Astrocyte (in vitro differentiated cells and primary cell): ENCODE data around the gene CDC42EP3. TPM values are rescaled to one million over a fixed set of nuclear protein-coding genes. Genes with fewer than 3 reads are reported as not detected.

ENCODE experiments used
- DNase-seq: peaks from one replicate; pipeline ENCODE4 v3.0.0-alpha.2; 2010; ENCODE audit warnings: low read depth
- FAIRE-seq: peaks from 2 replicates; lab custom pipeline; 2011; peaks lifted over from hg19 to GRCh38; lab: Jason Lieb, UNC
- H2AFZ ChIP-seq: 2 replicates; pipeline ENCODE4 v1.6.0; 2012; ENCODE audit warnings: low read depth, low read length, inconsistent platforms
- H3K27ac ChIP-seq: 2 replicates; pipeline ENCODE4 v1.5.1; 2011; ENCODE audit warnings: low read depth, low read length, inconsistent platforms
- H3K27me3 ChIP-seq: 2 replicates; pipeline ENCODE4 v1.6.0; 2011; ENCODE audit warnings: low read length, inconsistent platforms; ENCODE audit not compliant: insufficient read depth
- H3K36me3 ChIP-seq: 2 replicates; pipeline ENCODE4 v1.5.1; 2011; ENCODE audit warnings: low read length, inconsistent platforms; ENCODE audit not compliant: insufficient read depth
- H3K4me1 ChIP-seq: 2 replicates; pipeline ENCODE4 v1.5.1; 2011; ENCODE audit warnings: low read length, inconsistent platforms; ENCODE audit not compliant: insufficient read depth
- H3K4me2 ChIP-seq: 2 replicates; pipeline ENCODE4 v1.6.0; 2012; ENCODE audit warnings: low read length, inconsistent platforms
- H3K4me3 ChIP-seq: 2 replicates; pipeline ENCODE4 v1.5.1; 2011; ENCODE audit warnings: low read depth, mild to moderate bottlenecking, low read length, inconsistent platforms; ENCODE audit not compliant: insufficient read depth
- H3K79me2 ChIP-seq: 2 replicates; pipeline ENCODE4 v1.6.0; 2012; ENCODE audit warnings: mild to moderate bottlenecking, low read length, inconsistent platforms; ENCODE audit not compliant: insufficient read depth
- H3K9ac ChIP-seq: 2 replicates; pipeline ENCODE4 v1.6.0; 2012; ENCODE audit warnings: mild to moderate bottlenecking, low read length, inconsistent platforms
- H3K9me3 ChIP-seq: 2 replicates; pipeline ENCODE4 v1.5.1; 2012; ENCODE audit warnings: low read depth, mild to moderate bottlenecking, low read length, inconsistent platforms; ENCODE audit not compliant: insufficient read depth
- H4K20me1 ChIP-seq: 2 replicates; pipeline ENCODE4 v1.6.0; 2012; ENCODE audit warnings: low read length, inconsistent platforms; ENCODE audit not compliant: insufficient read depth
- H3K27ac Mint-ChIP-seq: one replicate; pipeline ENCODE4 v1.8.0; 2021; ENCODE audit warnings: mild to moderate bottlenecking, mixed read lengths; ENCODE audit not compliant: unreplicated experiment
- H3K27me3 Mint-ChIP-seq: one replicate; pipeline ENCODE4 v1.8.0; 2021; ENCODE audit warnings: low read depth, mixed read lengths; ENCODE audit not compliant: unreplicated experiment
- H3K36me3 Mint-ChIP-seq: one replicate; pipeline ENCODE4 v1.8.0; 2021; ENCODE audit warnings: low read depth, mixed read lengths; ENCODE audit not compliant: unreplicated experiment
- H3K4me1 Mint-ChIP-seq: one replicate; pipeline ENCODE4 v1.8.0; 2021; ENCODE audit warnings: low read depth, mixed read lengths; ENCODE audit not compliant: unreplicated experiment
- H3K4me3 Mint-ChIP-seq: one replicate; pipeline ENCODE4 v1.8.0; 2021; ENCODE audit warnings: mild to moderate bottlenecking, moderate library complexity, mixed read lengths; ENCODE audit not compliant: unreplicated experiment
- H3K9me3 Mint-ChIP-seq: one replicate; pipeline ENCODE4 v1.8.0; 2021; ENCODE audit warnings: mild to moderate bottlenecking, mixed read lengths; ENCODE audit not compliant: unreplicated experiment
- EZH2 ChIP-seq: IDR thresholded peaks from 2 replicates; pipeline ENCODE4 v1.6.1; 2012; ENCODE audit warnings: mild to moderate bottlenecking, low read length, inconsistent platforms; ENCODE audit not compliant: insufficient read depth
- total RNA-seq: library from RNA; stranded (reverse); gene quantifications from 2 replicates; pipeline ENCODE4 v1.2.1, GENCODE V29; 2021
- TF ChIP-seq, protein P1 (sequence below): IDR thresholded peaks from 2 replicates; pipeline ENCODE4 v1.5.1; 2011; ENCODE audit warnings: low read depth, mild to moderate bottlenecking, inconsistent platforms, low read length, moderate library complexity; ENCODE audit not compliant: insufficient read depth

Gene CDC42EP3
- total RNA-seq, 1 donor from 2014 or later, result 94.3 TPM

DNA sequence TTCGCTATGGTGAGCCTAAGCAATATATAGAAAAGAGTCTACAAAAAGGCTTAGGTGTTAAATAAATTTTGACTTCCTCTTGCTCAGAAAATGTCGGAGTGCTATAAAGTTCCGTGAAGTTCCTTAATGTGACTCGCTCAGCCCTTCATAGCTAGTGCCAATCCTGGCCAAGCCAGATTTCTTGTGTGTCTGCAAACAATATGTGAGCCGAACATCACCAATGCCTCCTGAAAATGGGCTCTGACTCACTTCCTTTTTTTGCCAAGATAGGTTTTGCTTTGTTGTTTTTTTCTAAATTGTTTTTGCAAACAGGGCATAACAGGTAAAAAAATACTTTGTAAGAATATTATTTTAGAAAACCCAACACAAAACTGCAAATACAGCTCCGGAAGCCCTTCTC, 26.1 kb downstream of the CDC42EP3 start:
- peaks cover 51% of the 10 kb centered on the region for H3K4me1 ChIP-seq

DNA sequence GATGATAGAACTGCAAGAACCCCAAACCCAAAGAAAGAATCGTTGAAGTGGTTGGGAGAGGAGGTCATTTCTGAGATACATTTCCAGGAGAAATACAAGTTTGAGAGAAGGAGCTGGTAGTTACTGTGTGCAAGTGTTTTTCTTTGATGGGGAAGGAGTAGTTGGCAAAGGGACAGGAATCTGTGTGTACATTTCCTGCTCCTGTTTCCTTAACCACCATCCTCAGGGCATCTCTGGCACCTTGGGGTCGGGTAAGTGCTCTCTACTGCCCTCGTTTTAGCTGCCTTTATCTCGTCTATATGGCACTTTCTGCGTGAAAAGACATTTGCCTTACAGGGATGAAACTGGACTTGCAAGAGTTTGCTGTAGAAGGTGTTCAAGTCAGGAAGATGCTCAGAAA, 27.3 kb downstream of the CDC42EP3 start:
- no peak for FAIRE-seq
- Histone ChIP-seq H4K20me1 (peaks cover 53% of the 10 kb centered on the region), H3K4me1 (peaks cover 51% of the 10 kb centered on the region), H3K79me2 (peaks cover 79% of the 10 kb centered on the region), H3K4me3 (no peak overlapping the region), H3K4me2 (no peak overlapping the region), H3K36me3 (peaks cover 58% of the 10 kb centered on the region), H2AFZ (no peak overlapping the region), H3K27me3 (no peaks in the 10 kb centered on the region), H3K27ac (no peak overlapping the region), H3K9ac (no peak overlapping the region), H3K9me3 (no peaks in the 10 kb centered on the region)
- Mint-ChIP-seq H3K36me3 (peaks cover 51% of the 10 kb centered on the region), H3K27me3 (no peaks in the 10 kb centered on the region), H3K4me1 (peaks cover 31% of the 10 kb centered on the region), H3K4me3 (no peak overlapping the region), H3K9me3 (peaks cover 2% of the 10 kb centered on the region), H3K27ac (no peak overlapping the region)
- no peak for TF ChIP-seq EZH2
- TF ChIP-seq, protein P1, sequence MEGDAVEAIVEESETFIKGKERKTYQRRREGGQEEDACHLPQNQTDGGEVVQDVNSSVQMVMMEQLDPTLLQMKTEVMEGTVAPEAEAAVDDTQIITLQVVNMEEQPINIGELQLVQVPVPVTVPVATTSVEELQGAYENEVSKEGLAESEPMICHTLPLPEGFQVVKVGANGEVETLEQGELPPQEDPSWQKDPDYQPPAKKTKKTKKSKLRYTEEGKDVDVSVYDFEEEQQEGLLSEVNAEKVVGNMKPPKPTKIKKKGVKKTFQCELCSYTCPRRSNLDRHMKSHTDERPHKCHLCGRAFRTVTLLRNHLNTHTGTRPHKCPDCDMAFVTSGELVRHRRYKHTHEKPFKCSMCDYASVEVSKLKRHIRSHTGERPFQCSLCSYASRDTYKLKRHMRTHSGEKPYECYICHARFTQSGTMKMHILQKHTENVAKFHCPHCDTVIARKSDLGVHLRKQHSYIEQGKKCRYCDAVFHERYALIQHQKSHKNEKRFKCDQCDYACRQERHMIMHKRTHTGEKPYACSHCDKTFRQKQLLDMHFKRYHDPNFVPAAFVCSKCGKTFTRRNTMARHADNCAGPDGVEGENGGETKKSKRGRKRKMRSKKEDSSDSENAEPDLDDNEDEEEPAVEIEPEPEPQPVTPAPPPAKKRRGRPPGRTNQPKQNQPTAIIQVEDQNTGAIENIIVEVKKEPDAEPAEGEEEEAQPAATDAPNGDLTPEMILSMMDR, result no peak
- no peak for DNase-seq

More for the DNA sequence above, 26.1 kb downstream of the CDC42EP3 start:
- peaks cover 2% of the 10 kb centered on the region for H3K9me3 Mint-ChIP-seq
- no peaks in the 10 kb centered on the region for H3K27me3 Mint-ChIP-seq
- TF ChIP-seq EZH2, result no peak
- TF ChIP-seq, protein P1, result no peak
- Histone ChIP-seq H3K9me3 (no peaks in the 10 kb centered on the region), H3K27ac (peak overlapping the region; percentile 1), H3K27me3 (no peaks in the 10 kb centered on the region), H3K79me2 (peaks cover 91% of the 10 kb centered on the region), H4K20me1 (peaks cover 65% of the 10 kb centered on the region), H2AFZ (no peak overlapping the region), H3K4me3 (no peak overlapping the region), H3K36me3 (peaks cover 62% of the 10 kb centered on the region), H3K9ac (no peak overlapping the region), H3K4me2 (peak overlapping the region; percentile 23)
- peaks cover 51% of the 10 kb centered on the region for H3K36me3 Mint-ChIP-seq
- H3K4me3 Mint-ChIP-seq, result peak overlapping the region; percentile 2
- no peak overlapping the region for H3K27ac Mint-ChIP-seq
- no peak for FAIRE-seq
- peaks cover 31% of the 10 kb centered on the region for H3K4me1 Mint-ChIP-seq
- peak; percentile 60 for DNase-seq

DNA sequence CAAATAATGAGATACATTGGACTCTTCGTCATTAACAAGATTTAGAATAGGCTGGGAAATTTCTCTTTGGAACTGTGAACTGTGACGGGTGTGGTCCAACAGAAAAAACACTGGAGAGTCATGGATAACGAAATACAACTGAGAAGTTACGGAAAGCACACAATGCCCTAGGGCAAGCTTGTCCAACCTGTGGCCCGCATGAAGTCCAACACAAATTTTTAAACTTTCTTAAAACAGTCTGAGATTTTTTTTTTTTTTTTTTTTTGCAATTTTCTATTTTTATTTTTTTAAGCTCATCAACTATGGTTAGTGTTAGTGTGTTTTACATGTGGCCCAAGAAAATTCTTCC, 27.7 kb downstream of the CDC42EP3 start:
- no peak overlapping the region for H3K4me3 Mint-ChIP-seq
- Histone ChIP-seq H3K27ac (peak overlapping the region; percentile 80), H3K27me3 (no peaks in the 10 kb centered on the region), H2AFZ (no peak overlapping the region), H3K4me1 (peaks cover 50% of the 10 kb centered on the region), H3K9me3 (no peaks in the 10 kb centered on the region), H3K36me3 (peaks cover 58% of the 10 kb centered on the region), H3K4me3 (no peak overlapping the region), H3K79me2 (peaks cover 74% of the 10 kb centered on the region), H3K9ac (no peak overlapping the region), H3K4me2 (no peak overlapping the region), H4K20me1 (peaks cover 48% of the 10 kb centered on the region)
- peaks cover 2% of the 10 kb centered on the region for H3K9me3 Mint-ChIP-seq
- no peak for TF ChIP-seq EZH2
- TF ChIP-seq, protein P1, result no peak
- FAIRE-seq (no peak), DNase-seq (no peak)
- H3K27me3 Mint-ChIP-seq, result no peaks in the 10 kb centered on the region
- no peak overlapping the region for H3K27ac Mint-ChIP-seq
- peaks cover 50% of the 10 kb centered on the region for H3K36me3 Mint-ChIP-seq
- peaks cover 32% of the 10 kb centered on the region for H3K4me1 Mint-ChIP-seq
